ENCODE data around the gene USP48.

DNA sequence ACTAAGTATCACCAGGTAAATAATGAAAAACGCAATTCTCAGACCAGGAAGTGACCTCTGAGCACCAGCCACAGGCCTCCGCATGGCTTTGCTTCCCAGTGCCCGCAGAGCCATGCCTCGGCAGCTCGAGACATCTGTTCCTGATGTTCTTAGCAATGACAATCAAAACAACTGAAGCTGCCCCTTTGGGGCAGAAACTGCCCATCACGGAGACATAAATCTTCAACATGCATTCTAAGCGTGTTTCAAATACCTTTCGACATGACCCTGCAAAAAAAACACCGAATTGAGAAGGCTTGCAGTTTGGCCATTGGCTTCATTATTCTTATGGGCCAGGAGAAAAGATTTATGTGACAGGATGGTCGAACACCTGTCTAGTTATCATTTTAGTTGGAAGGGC lies 108.0 kb downstream of the USP48 start:
- TF ChIP-seq, protein P1, sequence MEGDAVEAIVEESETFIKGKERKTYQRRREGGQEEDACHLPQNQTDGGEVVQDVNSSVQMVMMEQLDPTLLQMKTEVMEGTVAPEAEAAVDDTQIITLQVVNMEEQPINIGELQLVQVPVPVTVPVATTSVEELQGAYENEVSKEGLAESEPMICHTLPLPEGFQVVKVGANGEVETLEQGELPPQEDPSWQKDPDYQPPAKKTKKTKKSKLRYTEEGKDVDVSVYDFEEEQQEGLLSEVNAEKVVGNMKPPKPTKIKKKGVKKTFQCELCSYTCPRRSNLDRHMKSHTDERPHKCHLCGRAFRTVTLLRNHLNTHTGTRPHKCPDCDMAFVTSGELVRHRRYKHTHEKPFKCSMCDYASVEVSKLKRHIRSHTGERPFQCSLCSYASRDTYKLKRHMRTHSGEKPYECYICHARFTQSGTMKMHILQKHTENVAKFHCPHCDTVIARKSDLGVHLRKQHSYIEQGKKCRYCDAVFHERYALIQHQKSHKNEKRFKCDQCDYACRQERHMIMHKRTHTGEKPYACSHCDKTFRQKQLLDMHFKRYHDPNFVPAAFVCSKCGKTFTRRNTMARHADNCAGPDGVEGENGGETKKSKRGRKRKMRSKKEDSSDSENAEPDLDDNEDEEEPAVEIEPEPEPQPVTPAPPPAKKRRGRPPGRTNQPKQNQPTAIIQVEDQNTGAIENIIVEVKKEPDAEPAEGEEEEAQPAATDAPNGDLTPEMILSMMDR (IDR thresholded peaks at IDR 0.05; ENCODE audit: insufficient read depth, low read length, poor library complexity, severe bottlenecking), result no peak
- no peak for TF ChIP-seq EZH2phosphoT487 (conservative IDR thresholded peaks at IDR 0.05; ENCODE audit: low read length)
